ENCODE measurements around the gene DIPK1A.

The DIPK1A gene

DNA sequence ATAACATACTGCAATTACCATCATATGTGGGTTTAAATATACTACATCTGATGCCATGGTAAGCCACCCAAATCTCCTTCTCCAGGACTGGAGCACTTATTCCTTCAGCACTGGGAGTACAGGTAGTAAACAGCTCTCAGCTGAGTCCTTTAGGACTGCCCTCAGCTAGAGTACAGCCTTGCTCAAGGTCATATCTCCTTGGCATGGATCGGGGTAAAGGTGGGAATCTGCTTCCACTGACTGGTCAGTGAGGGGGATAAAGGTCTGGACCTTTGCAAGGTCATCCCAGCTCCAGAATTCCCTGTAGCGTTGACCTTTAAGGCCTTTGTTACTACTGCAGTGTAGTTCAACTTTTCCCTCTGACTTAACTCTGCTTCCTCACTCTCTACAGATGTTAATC lies 90.7 kb downstream of the DIPK1A start:
- no peak for DNase-seq

DNA sequence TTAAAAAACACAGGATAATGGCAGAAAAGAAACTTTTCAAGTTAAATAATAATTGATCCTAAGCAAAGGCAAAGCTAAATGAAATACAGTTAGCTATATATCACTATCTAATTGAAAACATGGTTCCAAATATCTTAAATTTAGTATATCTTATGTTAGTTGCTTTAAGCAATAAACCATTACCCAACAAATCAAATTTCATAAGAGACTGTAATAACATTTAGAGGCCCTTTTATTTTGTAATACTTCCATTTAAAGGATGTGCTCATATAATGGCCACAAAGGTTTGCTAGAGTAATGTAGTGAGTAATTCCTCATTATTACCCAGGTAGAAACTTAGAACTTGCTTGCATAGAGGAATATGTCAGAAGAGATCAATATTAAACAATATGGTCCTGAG lies 97.1 kb downstream of the DIPK1A start:
- no peak for DNase-seq

DNA sequence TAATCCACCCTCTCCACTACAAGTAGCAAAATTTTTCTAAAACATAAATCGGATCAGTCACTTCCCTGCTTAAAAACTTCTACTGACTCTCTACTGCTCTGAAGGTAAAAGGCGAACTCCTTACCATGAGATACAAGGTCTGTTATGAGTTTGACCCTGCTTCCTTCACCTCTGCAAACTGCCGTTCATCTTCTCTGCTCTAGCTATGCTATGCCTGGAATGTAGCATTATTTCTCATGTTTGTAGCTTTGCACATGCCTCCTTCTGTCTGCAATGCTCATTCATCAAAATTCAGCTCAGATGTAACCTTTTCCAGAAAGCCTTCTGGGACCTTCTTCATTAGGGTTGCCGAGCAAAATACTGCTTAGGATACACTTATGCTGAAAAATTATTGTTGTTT lies 98.7 kb downstream of the DIPK1A start:
- no peak for DNase-seq

- no peak for DNase-seq
These were observed 101.7 kb downstream of the DIPK1A start for GRCh38 chr1:92859400-92860039.

DNA sequence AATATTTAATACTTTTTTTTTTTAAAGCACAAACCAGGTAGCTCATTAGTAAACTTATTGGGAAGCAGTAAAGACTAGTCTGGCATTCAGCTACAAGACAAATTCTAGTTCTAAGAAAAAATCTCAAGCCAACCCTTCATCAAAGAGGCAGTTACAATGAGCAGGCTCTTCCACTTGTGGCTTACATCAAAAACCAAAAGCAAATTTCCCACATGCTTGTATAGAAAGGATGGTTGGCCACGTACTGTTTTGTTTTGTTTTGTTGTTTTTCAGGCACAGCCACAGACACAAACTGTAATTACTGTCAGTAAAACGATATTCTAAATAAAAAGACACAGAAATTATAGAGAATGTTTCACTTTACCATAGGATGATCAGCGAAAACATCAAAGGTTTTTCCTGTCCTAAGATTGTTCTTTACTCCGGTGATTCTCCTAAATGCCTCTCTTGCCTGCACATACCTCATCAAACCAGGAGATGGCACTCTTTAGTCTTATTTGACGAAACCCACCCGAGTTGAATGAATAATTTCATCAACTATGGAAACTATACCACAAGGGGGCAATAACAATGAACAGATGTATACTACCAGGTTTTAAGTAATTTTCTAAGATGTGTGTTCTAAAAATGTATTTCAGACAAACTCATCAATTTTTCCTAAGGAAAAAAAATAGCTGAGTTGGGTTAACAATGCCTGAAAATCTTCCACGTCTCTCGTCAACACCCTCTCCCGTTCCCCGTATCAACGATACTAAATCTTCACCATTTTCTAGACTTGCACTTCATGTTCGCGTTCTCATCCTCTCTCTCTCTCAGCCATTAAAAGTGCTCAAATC lies 102.5 kb downstream of the DIPK1A start:
- peak; percentile 95 for DNase-seq

DNA sequence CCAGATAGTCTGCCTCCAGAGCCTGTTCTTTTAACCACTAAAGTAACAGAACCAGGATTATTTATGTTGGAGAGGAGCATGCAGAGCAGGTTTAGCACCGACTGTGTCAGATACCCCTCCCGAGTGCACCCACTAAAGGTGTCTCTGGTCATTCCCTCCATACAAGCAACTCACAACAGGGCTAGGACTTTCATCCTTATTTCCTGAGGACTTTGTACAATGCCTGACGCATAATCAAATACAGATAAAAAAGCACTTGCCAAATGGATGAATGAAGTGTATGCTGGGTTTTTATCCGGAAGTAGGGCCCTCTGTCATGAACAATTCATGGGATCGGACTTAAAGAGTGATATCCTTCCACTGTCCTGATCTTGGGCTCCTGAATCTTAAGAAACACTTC lies 103.4 kb downstream of the DIPK1A start:
- DNase-seq, result no peak

DNA sequence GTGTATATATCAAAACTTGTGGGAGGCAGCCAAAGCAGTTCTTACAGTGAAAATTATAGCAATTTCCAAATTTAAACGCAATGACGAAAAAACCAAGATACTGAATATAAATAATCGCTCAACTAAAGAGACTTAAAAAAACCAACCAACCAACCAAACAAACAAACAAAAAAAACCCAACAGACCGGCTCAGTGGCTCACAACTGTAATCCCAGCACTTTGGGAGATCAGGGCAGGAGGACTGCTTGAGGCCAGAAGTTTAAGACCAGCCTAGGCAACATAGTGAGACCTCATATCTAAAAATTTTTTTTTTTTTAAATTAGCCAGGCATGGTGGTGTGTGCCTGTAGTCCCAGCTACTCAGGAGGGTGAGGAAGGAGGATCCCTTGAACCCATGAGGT lies 106.0 kb downstream of the DIPK1A start:
- no peak for DNase-seq

GRCh38 chr1:92854101-92854785 lies 107.0 kb downstream of the DIPK1A start:
- peak; percentile 37 for DNase-seq

DNA sequence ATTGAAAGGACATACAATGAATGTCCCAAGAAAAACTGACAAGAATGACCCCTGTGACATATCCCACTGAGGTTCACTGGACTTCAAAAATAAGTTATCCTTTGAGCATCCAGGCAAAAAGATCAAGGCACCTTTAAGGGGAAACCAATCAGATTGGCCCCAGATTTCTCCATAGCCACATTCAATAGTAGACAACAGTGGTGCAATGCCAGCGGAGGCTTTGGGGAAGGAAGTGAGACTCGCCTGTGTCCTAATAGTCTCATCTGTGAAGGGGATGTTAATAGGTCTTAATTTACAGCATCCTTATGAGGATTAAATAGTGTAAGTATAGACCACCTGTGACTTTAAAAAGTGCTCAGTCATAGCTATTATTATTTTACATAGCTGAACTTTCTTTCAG lies 108.0 kb downstream of the DIPK1A start:
- DNase-seq, result peak; percentile 66

DNA sequence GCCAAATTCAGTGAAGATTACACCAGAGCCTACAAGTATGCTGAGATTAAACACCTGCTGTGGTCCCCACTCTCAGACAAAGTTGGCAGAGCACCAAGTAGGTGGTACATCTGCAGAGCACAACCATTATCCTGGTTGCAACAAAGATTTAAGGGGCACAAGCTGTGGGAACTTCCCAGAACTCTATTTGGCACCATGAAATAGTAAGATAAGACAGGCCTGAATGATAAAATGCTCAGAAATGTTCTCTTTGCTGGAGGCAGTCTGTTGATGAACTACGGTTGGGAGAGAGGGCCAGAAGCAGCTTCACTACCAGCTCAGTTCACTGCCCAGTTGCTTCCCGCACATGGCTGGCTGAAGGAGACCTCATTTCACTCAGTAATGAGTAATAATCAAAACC lies 109.5 kb downstream of the DIPK1A start:
- DNase-seq, result peak; percentile 72

- DNase-seq, result no peak
These were observed 111.2 kb downstream of the DIPK1A start for GRCh38 chr1:92850019-92850418.

DNA sequence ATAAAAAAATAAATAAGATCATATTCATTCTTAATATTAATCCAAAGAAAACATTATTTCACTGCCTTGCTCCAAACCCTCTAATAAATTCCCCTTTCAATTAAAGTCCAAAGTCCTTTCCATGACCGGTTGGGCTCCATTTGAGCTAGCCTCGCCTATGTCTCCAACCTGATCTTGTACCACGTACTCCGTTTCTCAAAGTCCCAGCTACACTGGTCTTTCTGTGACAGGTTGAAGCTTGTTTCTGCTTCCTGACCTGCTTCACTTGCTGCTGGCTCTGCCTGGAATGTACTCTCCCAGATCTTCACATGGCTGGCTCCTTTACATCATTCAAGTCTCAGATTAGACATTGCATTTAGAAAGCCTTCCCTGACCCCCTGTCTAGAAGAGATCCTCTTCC lies 113.1 kb downstream of the DIPK1A start:
- no peak for DNase-seq

GRCh38 chr1:92845908-92846307 lies 115.4 kb downstream of the DIPK1A start:
- no peak for DNase-seq

DNA sequence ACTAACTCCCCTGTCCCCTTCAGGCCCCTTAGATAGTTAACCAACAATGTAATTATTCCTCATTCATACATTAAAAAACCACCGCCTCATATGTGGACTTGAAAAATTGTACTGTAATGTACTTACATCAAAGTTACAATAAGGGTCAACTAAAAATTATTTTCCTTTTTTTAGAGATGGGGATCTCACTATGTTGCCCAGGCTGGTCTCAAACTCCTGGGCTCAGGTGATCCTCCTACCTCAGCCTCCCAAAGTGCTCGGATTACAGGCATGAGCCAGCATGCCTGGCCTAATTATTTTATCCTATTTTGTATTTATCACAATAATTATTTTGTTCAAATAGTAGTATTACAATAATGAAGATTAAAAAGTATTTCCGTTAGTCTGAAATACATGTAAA lies 116.8 kb downstream of the DIPK1A start:
- no peak for DNase-seq

DNA sequence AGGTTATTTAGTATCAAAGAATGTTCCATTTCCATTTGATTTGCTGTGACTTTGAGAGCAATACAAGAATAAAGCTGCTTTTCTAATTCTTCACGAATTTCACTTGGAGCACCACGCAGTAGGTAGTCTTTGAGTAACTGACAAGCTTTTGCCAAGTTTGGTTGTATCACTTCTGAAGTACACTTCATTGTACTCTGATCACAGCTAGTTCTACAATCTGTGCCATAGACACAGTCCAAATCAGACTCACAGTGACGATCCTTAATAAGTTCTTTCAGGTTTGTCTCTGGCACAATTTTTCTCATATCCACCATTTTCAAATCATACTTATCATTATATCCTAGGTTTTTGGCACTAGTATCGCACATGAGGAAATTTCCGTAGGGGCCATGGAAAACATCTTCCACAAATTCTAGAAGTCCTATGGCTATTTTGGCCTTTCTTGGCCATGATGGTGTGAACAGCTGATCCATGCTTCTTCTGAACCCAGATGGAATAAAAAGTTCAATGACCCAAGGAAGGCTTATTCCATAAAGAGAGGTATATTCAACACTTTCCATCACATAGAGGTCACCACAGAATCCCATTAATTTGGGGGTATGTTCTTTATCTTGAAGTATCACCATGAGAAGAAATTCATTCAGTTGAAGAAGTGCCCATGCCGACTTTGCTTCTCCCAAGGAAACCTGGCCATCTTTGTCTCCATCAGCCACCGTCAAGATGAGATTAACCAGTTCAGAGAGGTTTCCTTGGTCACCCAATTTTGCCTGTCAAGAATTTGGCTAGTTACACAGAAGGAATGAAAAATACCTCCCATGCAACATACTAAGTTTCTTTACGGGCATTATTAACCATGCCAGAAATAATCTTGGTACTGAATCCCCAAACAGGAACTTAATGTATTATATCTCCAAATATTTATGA lies 117.6 kb downstream of the DIPK1A start:
- DNase-seq, result no peak

GRCh38 chr1:92843046-92843423 lies 118.2 kb downstream of the DIPK1A start:
- no peak for DNase-seq

GRCh38 chr1:92842082-92843045 lies 118.9 kb downstream of the DIPK1A start:
- no peak for DNase-seq

DNA sequence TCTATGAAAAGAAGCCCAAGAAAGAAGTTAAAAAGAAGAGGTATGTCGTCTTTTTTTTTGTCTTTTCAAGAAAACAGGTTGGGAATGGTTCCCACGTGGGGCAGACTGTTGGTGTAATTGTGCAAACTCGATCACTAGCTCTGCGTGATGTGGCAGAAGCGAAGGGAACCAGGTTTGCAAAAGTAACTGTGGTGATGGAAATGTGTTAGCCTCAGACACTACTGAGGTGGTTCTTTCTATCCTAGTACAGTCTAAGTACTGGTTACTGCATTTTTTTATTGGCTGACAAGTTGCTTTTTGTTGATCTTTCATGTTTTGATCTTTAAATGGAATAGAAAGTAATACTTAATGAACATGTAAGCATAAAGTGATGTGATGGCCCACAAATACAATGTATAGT lies 120.7 kb downstream of the DIPK1A start:
- DNase-seq, result no peak

DNA sequence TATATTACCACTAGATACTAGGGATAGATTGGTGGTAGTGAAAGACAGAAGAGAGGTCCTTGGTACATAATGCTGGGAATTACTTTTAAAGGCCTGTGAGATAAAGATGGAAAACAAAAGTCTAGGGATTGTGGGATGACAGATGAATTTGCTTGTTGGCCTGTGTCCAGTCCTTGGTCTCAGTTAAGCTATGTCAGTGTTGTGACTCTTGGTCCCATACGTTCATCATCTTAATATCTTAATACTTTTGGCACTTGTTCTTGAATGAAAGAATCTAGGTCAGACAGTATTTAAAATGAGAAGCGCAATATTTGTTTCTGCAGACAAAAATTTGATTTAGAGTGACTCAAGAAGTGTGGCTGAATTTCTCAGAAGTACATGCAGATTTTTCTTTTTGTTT lies 121.8 kb downstream of the DIPK1A start:
- DNase-seq, result no peak

GRCh38 chr1:92838519-92838918 lies 122.7 kb downstream of the DIPK1A start:
- DNase-seq, result no peak

DNA sequence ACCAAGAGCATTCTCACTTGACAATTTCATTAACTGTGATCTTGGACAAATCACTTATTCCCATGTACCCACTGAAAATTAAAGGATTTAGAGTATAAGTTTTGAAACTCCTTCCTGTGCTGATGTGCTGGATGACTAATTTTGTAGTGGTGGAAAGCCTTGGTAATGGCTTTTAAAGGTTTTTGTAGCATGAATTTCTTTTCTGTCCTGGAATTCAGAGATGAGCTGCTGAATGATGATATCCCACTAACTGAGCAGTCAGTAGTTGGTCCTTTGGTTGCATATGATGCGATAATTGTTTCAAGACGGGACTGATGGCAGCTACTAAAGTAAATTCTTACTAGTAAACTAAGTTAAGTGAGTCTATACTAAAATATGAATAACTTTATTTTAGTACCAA lies 124.2 kb downstream of the DIPK1A start:
- no peak for DNase-seq

DNA sequence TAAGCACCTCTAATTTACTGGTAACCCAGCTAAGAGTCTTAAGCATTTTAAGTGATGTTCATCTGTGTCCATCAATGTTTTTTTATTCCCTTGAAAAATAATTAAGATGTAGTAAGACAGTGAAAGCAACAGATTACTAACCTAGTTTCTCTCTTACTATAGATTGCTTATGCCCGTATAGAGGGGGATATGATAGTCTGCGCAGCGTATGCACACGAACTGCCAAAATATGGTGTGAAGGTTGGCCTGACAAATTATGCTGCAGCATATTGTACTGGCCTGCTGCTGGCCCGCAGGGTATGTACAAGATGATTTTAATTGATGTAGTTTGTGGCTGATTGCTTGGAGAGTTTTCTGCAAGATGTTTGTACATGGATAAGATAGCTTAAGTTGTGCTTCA lies 126.6 kb downstream of the DIPK1A start:
- DNase-seq, result no peak
